GM21825 (cell line): ENCODE results near the gene STIM1.
"Not testable (repeated sequence)": the region's sequence is repeated elsewhere in the genome, so short reads cannot be mapped to it uniquely, and the experiment has no call there.

Experiments
- ATAC-seq: cut with Tn5 transposase; IDR thresholded peaks from one replicate; pipeline ENCODE4 v1.9.1; 2021; ENCODE audit warnings: mild to moderate bottlenecking, moderate library complexity; ENCODE audit not compliant: unreplicated experiment

The STIM1 gene

GRCh38 chr11:3879967-3880542 is 24.6 kb downstream of the STIM1 start:
- ATAC-seq, result peak; percentile 30

GRCh38 chr11:3880724-3881123 is 25.3 kb downstream of the STIM1 start:
- peak; percentile 40 for ATAC-seq

- no peak for ATAC-seq
These were observed 27.2 kb downstream of the STIM1 start for GRCh38 chr11:3882655-3883054.

GRCh38 chr11:3885855-3886254 is 30.4 kb downstream of the STIM1 start:
- no peak for ATAC-seq

- ATAC-seq, result no peak
These were observed 31.5 kb downstream of the STIM1 start for GRCh38 chr11:3886985-3887384.

GRCh38 chr11:3888876-3889275 is 33.4 kb downstream of the STIM1 start:
- ATAC-seq, result no peak

GRCh38 chr11:3890014-3890413 is 34.5 kb downstream of the STIM1 start:
- ATAC-seq, result no peak

- no peak for ATAC-seq
These were observed 35.3 kb downstream of the STIM1 start for GRCh38 chr11:3890806-3891205.

GRCh38 chr11:3891751-3892150 is 36.3 kb downstream of the STIM1 start:
- ATAC-seq, result no peak

GRCh38 chr11:3892156-3892555 is 36.7 kb downstream of the STIM1 start:
- ATAC-seq, result no peak

- ATAC-seq, result no peak
These were observed 37.8 kb downstream of the STIM1 start for GRCh38 chr11:3893311-3893710.

GRCh38 chr11:3894128-3894731 is 38.8 kb downstream of the STIM1 start:
- peak; percentile 98 for ATAC-seq

GRCh38 chr11:3896644-3897043 is 41.2 kb downstream of the STIM1 start:
- ATAC-seq, result no peak

- not testable (repeated sequence) for ATAC-seq
These were observed 44.8 kb downstream of the STIM1 start for GRCh38 chr11:3900230-3900629.

- no peak for ATAC-seq
These were observed 46.0 kb downstream of the STIM1 start for GRCh38 chr11:3901249-3902025.

- no peak for ATAC-seq
These were observed 47.0 kb downstream of the STIM1 start for GRCh38 chr11:3902441-3902840.

- no peak for ATAC-seq
These were observed 47.9 kb downstream of the STIM1 start for GRCh38 chr11:3903207-3903896.

GRCh38 chr11:3904228-3904627 is 48.8 kb downstream of the STIM1 start:
- ATAC-seq, result no peak

GRCh38 chr11:3905080-3905953 is 49.9 kb downstream of the STIM1 start:
- peak; percentile 81 for ATAC-seq

GRCh38 chr11:3906166-3906565 is 50.7 kb downstream of the STIM1 start:
- ATAC-seq, result no peak

GRCh38 chr11:3907590-3907989 is 52.1 kb downstream of the STIM1 start:
- no peak for ATAC-seq
